ENCODE results near the gene APMAP. TPM values are rescaled to one million over a fixed set of nuclear protein-coding genes. Genes with fewer than 3 reads are reported as not detected.

Gene APMAP
- total and polyA plus RNA-seq, 9 of the 15 experiments (the other 6 are each of a cell fraction or from before 2014, with no cell fraction given) = 6.7 to 18.2 (median 14.4) TPM

DNA sequence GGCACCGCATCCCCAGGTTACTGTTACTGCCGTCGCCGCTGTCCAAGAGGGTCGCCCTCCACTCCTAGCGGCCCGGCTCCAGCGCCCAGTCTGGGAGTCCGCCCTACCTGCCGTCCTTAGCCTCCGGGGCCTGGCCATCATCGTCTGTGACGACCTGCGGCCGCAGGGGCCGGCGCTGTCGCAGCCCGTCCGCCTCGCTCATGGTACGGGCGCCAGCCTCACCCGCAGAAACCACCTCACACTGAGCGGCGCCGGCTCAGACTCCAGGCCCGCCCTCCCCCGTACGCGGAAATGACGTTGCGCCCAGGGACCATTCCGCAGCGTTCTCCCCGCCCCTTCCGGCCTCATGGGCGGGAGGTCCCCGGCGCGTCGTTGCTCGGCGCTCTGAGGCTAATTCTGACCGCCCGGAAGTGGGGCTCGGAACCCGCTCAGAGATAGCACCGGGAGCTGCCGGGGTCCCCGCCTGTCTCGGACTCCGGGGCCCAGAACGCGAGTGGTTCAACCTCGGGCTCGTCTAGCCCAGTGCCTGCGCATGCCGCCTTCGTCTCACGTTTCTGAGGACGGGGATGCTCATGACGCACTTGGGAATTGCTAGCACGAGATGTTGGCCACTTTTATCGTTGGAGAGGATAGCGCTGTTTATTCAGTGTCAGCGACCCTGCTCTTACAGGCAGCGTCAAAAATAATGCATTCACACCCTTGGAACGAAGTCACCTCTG lies at the start of gene APMAP (continued):
- TF ChIP-seq ATF1 (CRISPR knock-in tag; IDR thresholded peaks at IDR 0.05) (0 out of 2 replicates have a peak, but pooled peaks have one; percentile 48), ATF1 (tag; IDR thresholded peaks at IDR 0.05) (peak; percentile 92), TCF7L2 (IDR thresholded peaks at IDR 0.05; ENCODE audit: low read depth, low read length) (no peak), MEF2D (tag; conservative IDR thresholded peaks at IDR 0.05; ENCODE audit: low read depth) (no peak), BRD4 (IDR thresholded peaks at IDR 0.05) (no peak), BRF1 (IDR thresholded peaks at IDR 0.05; ENCODE audit: borderline replicate concordance, extremely low read depth, insufficient read length) (no peak), NUFIP1 (IDR thresholded peaks at IDR 0.05; ENCODE audit: partially characterized antibody) (no peak), ATF7 (IDR thresholded peaks at IDR 0.05) (peak; percentile 63; the same call in 1 of the 2 replicates), ZNF717 (CRISPR knock-in tag; IDR thresholded peaks at IDR 0.05) (no peak), TBP (optimal IDR thresholded peaks at IDR 0.05; ENCODE audit: low read depth, low read length) (peak; percentile 80), E2F8 (IDR thresholded peaks at IDR 0.05; ENCODE audit: low read depth, partially characterized antibody) (peak; percentile 60), RBM25 (IDR thresholded peaks at IDR 0.05; ENCODE audit: low read depth, low read length, severe bottlenecking) (no peak), STAT5A (IDR thresholded peaks at IDR 0.05; ENCODE audit: borderline replicate concordance, low read length) (no peak), KAT7 (CRISPR knock-in tag; IDR thresholded peaks at IDR 0.05; ENCODE audit: borderline replicate concordance) (0 out of 2 replicates have a peak, but pooled peaks have one; percentile 45), SUPT5H (IDR thresholded peaks at IDR 0.05) (peak; percentile 86), TFAP4 (CRISPR knock-in tag; IDR thresholded peaks at IDR 0.05; ENCODE audit: borderline replicate concordance) (peak; percentile 44; the same call in 1 of the 2 replicates), ZNF444 (CRISPR knock-in tag; IDR thresholded peaks at IDR 0.05) (no peak), SIN3A (IDR thresholded peaks at IDR 0.05; ENCODE audit: borderline replicate concordance in 2 of 2, control insufficient read depth in 1 of 2, low read depth in 2 of 2, low read length in 2 of 2) (peak; percentile 37 to 39; a peak in 2 of 4 replicates), HMG20A (CRISPR knock-in tag; conservative IDR thresholded peaks at IDR 0.05) (no peak), NFXL1 (CRISPR knock-in tag; IDR thresholded peaks at IDR 0.05) (no peak), ZBTB9 (CRISPR knock-in tag; IDR thresholded peaks at IDR 0.05) (no peak), MCM7 (IDR thresholded peaks at IDR 0.05) (no peak), RAD51 (IDR thresholded peaks at IDR 0.05; ENCODE audit: borderline replicate concordance, low read depth) (no peak)
- TF ChIP-seq, protein P1, sequence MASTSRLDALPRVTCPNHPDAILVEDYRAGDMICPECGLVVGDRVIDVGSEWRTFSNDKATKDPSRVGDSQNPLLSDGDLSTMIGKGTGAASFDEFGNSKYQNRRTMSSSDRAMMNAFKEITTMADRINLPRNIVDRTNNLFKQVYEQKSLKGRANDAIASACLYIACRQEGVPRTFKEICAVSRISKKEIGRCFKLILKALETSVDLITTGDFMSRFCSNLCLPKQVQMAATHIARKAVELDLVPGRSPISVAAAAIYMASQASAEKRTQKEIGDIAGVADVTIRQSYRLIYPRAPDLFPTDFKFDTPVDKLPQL (IDR thresholded peaks at IDR 0.05; ENCODE audit: extremely low read depth, insufficient read length) = no peak

All from K562 (cell line).